NCI-H345 treated with DMSO at 0.1 percent for 48 hours (cell line): Measurements from ENCODE around the gene CCDC70.
A peak's percentile ranks its signal among the peaks of the same experiment; 100 is the strongest.
"Not testable (repeated sequence)": the region's sequence is repeated elsewhere in the genome, so short reads cannot be mapped to it uniquely, and the experiment has no call there.

ENCODE experiments used
- DNase-seq: peaks from one replicate; lab custom pipeline; 2025; ENCODE audit not compliant: unreplicated experiment; lab: John Stamatoyannopoulos, UW

The CCDC70 gene

GRCh38 chr13:51861723-51862300 lies at the start of gene CCDC70:
CCDC70 (plus strand) TSS chr13:51861969; CDS start chr13:51865412, 3,443 bp downstream.
- no peak for DNase-seq

DNA sequence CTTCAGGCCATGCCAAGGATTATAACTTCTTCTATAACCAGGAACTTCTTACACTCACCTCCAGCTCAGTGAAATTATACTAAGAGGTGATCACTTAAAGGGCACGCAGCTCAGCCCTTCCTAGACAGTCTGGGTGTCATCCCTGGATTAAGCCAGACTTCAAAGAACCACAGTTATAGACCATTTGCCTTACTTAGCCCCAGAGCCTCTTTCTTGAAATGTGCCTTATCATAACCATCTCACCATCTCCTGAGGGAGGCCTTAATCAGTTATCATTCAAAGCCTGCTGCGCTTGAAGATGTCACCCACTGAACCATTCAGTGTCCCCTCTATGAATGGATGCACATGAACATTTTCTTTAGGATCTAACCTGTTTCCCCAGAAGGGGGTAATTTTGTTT lies 47.7 kb upstream of the CCDC70 start:
- DNase-seq: no peak

DNA sequence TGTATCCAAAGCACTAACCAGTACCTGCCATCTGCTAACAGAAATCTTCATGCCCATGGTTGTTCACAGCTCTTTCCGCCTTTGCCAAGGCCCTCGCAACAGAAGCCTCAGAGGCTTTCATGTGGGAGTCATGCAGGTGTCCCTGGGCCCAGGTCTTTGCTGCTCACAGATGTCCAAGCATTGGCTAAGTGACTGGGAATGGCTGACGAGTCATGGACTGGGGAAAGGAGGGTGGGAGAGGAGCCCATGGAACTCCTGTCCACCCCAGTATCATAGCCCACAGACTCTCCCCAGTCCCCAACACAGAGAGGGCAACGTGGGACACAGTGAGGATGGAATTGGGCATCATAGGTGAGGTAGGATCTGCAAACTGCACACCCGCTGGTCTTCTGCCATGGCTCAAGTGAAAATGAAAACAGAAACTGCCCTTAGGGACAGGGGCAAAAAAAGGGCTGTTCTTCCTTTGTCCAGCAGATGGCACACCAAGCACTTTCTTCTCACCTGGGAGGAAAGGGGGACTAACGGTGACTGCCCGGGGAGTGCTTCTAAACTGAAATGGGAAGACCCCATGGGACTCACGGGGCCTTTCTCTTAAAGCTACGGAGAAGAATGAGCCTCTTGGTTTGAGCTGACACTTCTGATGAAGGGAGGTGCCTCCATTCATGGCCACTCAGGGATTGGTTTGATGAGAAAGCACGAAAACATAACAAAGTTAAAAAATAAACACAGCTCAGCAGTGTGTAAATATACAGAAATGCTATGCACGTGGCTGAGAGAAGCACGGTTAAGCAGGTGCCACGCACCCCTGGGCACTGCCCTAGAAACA lies 46.7 kb upstream of the CCDC70 start:
- DNase-seq: peak; percentile 8

GRCh38 chr13:51815848-51816247 lies 45.9 kb upstream of the CCDC70 start:
- DNase-seq: no peak

DNA sequence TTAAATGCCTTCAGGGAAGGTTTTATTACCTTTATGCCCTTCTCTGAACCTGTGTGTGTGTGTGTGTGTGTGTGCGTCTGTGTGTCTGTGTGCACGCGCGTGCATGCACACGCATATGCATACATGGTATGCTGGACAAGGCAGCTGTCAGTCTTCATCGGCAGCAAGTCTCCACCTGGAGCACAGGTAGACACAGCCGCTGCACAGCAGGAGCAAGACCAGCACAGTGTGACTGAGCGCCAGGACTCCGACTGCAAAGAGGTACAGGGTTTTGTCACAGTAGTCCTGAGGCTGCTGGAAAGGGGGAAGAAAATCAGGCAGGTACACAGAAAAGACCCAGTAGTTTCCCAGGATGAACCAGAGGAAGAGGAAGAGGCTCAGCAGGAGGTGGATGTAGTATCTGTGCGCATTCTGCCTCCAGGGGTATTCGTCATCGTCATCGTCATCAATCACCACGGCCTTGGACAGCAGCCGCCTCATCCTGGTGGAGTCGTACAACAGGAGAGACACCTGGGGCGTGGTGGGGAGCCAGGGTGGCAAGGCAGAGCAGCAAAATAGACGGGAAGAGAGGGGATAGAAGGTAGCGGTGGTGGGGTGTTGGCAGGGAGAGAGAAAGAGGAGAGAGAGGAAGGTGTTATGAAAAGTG lies 45.0 kb upstream of the CCDC70 start:
- no peak for DNase-seq

DNA sequence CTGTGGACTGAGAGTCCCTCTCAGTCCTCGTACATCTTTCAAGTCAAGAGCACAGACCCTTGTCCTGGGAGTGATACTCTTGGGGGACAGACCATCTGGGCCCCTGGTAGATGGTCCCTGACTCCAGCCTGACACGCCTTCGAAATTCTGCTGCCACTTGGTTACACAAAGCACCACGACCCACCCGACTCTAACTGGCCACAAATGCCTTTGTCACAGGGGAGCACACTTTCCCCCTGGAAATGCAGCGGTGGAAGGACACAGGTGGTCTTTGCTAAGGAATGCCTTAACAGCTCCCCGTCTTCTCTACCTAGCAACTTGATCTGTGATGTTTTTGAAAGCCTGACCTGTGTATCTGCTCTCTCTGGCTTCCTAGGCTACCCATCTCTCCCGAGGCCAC lies 44.1 kb upstream of the CCDC70 start:
- no peak for DNase-seq

- DNase-seq: no peak
These were observed 43.5 kb upstream of the CCDC70 start for GRCh38 chr13:51818276-51818675.

- no peak for DNase-seq
These were observed 42.8 kb upstream of the CCDC70 start for GRCh38 chr13:51818781-51819511.

DNA sequence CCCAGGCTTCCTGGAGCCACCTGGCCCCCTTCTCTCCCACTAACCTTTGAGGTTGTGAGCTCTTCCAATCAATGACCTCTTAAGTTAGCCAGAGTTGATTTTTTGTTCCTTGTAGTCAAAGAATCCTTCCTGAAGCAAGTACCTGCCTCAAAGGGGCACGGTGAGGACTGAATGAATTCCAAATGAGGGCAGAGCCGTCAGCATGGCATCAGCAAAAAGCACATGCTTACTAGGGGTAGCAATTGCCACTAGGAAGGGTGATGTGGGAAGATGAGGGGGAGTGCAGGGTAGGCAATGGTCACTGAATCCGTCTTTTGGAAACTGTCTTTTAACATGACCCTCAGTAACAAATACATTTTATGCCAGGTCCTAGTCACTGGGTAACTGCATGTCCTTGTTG lies 42.2 kb upstream of the CCDC70 start:
- no peak for DNase-seq

GRCh38 chr13:51820016-51820597 lies 41.7 kb upstream of the CCDC70 start:
- no peak for DNase-seq

GRCh38 chr13:51821606-51822005 lies 40.2 kb upstream of the CCDC70 start:
- DNase-seq: no peak

- no peak for DNase-seq
These were observed 39.5 kb upstream of the CCDC70 start for GRCh38 chr13:51822106-51822815.

DNA sequence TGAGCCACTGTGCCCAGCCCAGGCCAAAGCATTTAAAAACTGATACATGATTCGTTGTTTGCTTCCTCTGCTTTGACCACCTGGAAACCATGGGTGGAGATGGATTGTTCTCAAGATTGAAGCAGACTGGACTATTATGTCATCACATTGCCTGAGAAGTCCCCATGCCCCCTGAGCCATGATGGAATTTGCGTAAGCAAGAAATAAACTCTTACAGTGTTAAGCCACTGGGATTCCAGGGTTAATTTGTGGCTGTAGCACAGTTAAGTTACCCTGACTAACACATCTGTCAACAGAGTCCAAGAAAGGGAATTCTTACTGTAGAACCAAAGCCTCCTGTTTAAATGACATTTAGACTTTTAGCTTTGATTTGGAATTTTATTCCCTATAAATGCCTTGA lies 38.4 kb upstream of the CCDC70 start:
- DNase-seq: no peak

DNA sequence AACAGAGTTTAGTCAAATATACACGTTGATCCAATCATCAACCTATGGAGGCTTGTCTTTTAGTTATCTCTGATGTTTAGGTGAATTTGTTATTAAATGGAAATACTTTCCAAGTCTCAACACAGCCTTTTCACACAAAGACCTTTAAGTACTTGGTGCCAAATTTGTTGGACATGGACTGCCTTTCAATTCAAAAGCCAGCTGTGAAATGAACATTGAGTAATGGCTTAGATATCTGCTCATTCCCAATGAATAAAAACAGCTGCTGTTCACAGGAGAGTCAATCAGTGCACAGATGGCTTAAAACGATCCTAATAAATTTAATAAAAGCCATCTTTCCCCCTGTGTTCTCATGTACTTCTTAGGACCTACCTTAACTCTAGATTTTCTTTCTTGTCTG lies 37.9 kb upstream of the CCDC70 start:
- DNase-seq: no peak

GRCh38 chr13:51824712-51825111 lies 37.1 kb upstream of the CCDC70 start:
- not testable (repeated sequence) for DNase-seq

DNA sequence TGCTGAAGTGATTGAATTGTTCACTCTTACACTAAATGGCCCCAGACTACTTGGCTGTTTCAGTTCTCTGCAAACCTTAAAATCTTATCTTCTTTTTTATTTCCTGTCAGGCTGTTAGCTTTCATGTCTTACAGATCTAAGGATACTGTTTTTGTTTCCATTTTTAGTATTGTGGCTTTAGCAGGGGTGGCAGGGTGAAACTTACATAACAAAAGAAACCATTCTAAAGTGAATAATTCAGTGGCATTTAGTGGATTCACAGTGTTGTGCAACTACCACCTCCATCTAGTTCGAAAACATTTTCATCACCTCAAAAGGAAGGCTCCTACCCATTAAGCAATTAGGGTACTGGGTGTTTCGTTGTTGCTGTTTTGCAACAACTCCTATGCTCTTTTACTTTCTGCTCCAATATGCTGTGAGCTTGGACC lies 36.6 kb upstream of the CCDC70 start:
- DNase-seq: no peak

- DNase-seq: no peak
These were observed 36.0 kb upstream of the CCDC70 start for GRCh38 chr13:51825681-51826254.

DNA sequence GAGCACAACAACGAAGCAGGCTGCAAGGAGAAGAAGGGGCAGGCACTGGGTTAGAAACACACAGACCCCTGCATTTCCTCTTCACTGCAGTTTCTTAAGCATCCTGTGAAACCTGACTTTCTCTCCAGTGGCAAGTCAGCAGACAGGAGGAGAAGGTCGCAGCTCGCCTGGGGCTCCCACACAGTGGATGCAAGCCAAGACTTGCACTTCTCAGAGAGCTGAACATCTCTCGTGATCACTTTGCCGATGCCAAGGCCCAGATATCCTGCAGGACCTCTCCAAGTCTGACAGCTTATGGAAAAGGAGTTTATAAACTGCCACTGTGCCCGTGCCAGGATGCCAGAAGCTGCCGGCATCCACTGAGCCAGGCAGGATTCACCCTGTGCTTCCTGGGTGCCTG lies 35.2 kb upstream of the CCDC70 start:
- no peak for DNase-seq

DNA sequence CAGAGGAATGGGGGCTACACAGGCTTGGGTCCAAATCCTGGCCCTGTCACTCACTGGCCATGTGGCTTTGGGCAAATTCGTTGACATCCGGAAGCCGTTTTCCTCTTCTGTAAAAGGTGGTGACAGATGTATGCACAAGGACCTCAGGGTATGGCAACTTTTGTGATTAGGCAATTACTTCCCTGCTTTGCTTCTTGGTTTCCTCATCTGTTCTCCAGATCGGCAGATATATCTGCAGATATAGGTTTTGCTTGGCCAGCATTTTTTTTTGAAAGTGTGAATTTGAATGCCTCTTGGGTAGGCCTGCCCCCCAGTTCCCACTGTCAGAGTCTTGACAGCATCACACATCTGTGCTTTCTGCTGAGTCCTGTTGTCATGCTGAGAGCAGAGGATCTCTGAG lies 34.5 kb upstream of the CCDC70 start:
- no peak for DNase-seq
